HUES64 (cell line): ENCODE results near the gene GAS7.

Experiments used
- H3K27ac ChIP-seq: 2 replicates; pipeline ENCODE4 v1.7.0; 2013; ENCODE audit warnings: low read depth, low read length, inconsistent platforms
- H3K27me3 ChIP-seq: 2 replicates; pipeline ENCODE4 v1.6.1; 2013; ENCODE audit warnings: mild to moderate bottlenecking, low read length; ENCODE audit not compliant: insufficient read depth
- H3K36me3 ChIP-seq: 2 replicates; pipeline ENCODE4 v1.6.1; 2013; ENCODE audit warnings: mild to moderate bottlenecking, low read length; ENCODE audit not compliant: insufficient read depth
- H3K4me1 ChIP-seq: 2 replicates; pipeline ENCODE4 v1.6.1; 2013; ENCODE audit warnings: mild to moderate bottlenecking, low read length, moderate library complexity; ENCODE audit not compliant: insufficient read depth
- H3K4me3 ChIP-seq: 2 replicates; pipeline ENCODE4 v1.5.1; 2013; ENCODE audit warnings: mild to moderate bottlenecking, low read length, moderate library complexity
- H3K9ac ChIP-seq: 2 replicates; pipeline ENCODE4 v1.6.1; 2013; ENCODE audit warnings: mild to moderate bottlenecking, low read depth, low read length
- H3K9me3 ChIP-seq: 2 replicates; pipeline ENCODE4 v1.6.1; 2013; ENCODE audit warnings: low read depth, low read length; ENCODE audit not compliant: insufficient read depth
- WGBS: fragments of 150-250, 120-280 bp; methylation state at CpG from one replicate; pipeline ENCODE4 v1.1.7; 2013; ENCODE audit warnings: missing lambda C conversion rate; 5-methylcytosine and 5-hydroxymethylcytosine counted together

The GAS7 gene

GRCh38 chr17:10171122-10171571, 27.3 kb downstream of the GAS7 start:
- no peaks in the 10 kb centered on the region for H3K27me3 ChIP-seq
- H3K36me3 ChIP-seq: no peaks in the 10 kb centered on the region
- peaks cover 18% of the 10 kb centered on the region for H3K4me1 ChIP-seq
- 86% methylated on average over 8 of the region's 8 CpGs for WGBS
- no peak overlapping the region for H3K27ac ChIP-seq
- H3K4me3 ChIP-seq: no peak overlapping the region
- H3K9ac ChIP-seq: no peak overlapping the region
- H3K9me3 ChIP-seq: no peaks in the 10 kb centered on the region

GRCh38 chr17:10170233-10170632, 28.2 kb downstream of the GAS7 start:
- Histone ChIP-seq H3K27ac (no peak overlapping the region), H3K9ac (no peak overlapping the region), H3K4me3 (no peak overlapping the region), H3K9me3 (no peaks in the 10 kb centered on the region), H3K27me3 (no peaks in the 10 kb centered on the region), H3K4me1 (peaks cover 18% of the 10 kb centered on the region), H3K36me3 (no peaks in the 10 kb centered on the region)
- WGBS: 94% methylated on average over 3 of the region's 3 CpGs

- Histone ChIP-seq H3K9me3 (no peaks in the 10 kb centered on the region), H3K27me3 (no peaks in the 10 kb centered on the region), H3K4me1 (peaks cover 18% of the 10 kb centered on the region), H3K4me3 (no peak overlapping the region), H3K27ac (no peak overlapping the region), H3K36me3 (no peaks in the 10 kb centered on the region), H3K9ac (no peak overlapping the region)
- WGBS: 93% methylated on average over 4 of the region's 4 CpGs
Measured at GRCh38 chr17:10169290-10169689, 29.1 kb downstream of the GAS7 start.

- H3K4me1 ChIP-seq: peaks cover 6% of the 10 kb centered on the region
- WGBS: 89% methylated on average over 6 of the region's 7 CpGs
Measured at GRCh38 chr17:10166176-10166935, 32.0 kb downstream of the GAS7 start.

GRCh38 chr17:10162096-10162495, 36.3 kb downstream of the GAS7 start:
- Histone ChIP-seq H3K27ac (no peak overlapping the region), H3K4me3 (no peak overlapping the region), H3K27me3 (no peaks in the 10 kb centered on the region)

More at GRCh38 chr17:10166176-10166935, 32.0 kb downstream of the GAS7 start:
- Histone ChIP-seq H3K27ac (no peak overlapping the region), H3K9ac (no peak overlapping the region), H3K4me3 (no peak overlapping the region), H3K27me3 (no peaks in the 10 kb centered on the region), H3K9me3 (no peaks in the 10 kb centered on the region), H3K36me3 (no peaks in the 10 kb centered on the region)

GRCh38 chr17:10161386-10161785, 37.0 kb downstream of the GAS7 start:
- H3K27me3 ChIP-seq: no peaks in the 10 kb centered on the region
- no peaks in the 10 kb centered on the region for H3K36me3 ChIP-seq
- H3K9me3 ChIP-seq: no peaks in the 10 kb centered on the region
- no peak overlapping the region for H3K4me3 ChIP-seq
- H3K27ac ChIP-seq: no peak overlapping the region
- no peaks in the 10 kb centered on the region for H3K4me1 ChIP-seq
- H3K9ac ChIP-seq: no peak overlapping the region
- WGBS: 94% methylated on average over 5 of the region's 5 CpGs

More at GRCh38 chr17:10162096-10162495, 36.3 kb downstream of the GAS7 start:
- Histone ChIP-seq H3K9me3 (no peaks in the 10 kb centered on the region), H3K9ac (no peak overlapping the region), H3K36me3 (no peaks in the 10 kb centered on the region), H3K4me1 (no peaks in the 10 kb centered on the region)
- WGBS: 93% methylated on average over 5 of the region's 5 CpGs

GRCh38 chr17:10156948-10157607, 41.3 kb downstream of the GAS7 start:
- 84% methylated on average over 11 of the region's 11 CpGs for WGBS

GRCh38 chr17:10156599-10156947, 41.8 kb downstream of the GAS7 start:
- Histone ChIP-seq H3K4me3 (no peak overlapping the region), H3K36me3 (no peaks in the 10 kb centered on the region), H3K9me3 (no peaks in the 10 kb centered on the region), H3K9ac (no peak overlapping the region), H3K4me1 (no peaks in the 10 kb centered on the region), H3K27ac (no peak overlapping the region), H3K27me3 (no peaks in the 10 kb centered on the region)
- 81% methylated on average over 4 of the region's 4 CpGs for WGBS

More at GRCh38 chr17:10156948-10157607, 41.3 kb downstream of the GAS7 start:
- Histone ChIP-seq H3K9ac (no peak overlapping the region), H3K36me3 (no peaks in the 10 kb centered on the region), H3K27me3 (no peaks in the 10 kb centered on the region), H3K27ac (no peak overlapping the region), H3K4me3 (no peak overlapping the region), H3K9me3 (no peaks in the 10 kb centered on the region), H3K4me1 (no peaks in the 10 kb centered on the region)

GRCh38 chr17:10156077-10156435, 42.4 kb downstream of the GAS7 start:
- H3K9ac ChIP-seq: no peak overlapping the region

GRCh38 chr17:10155371-10156076, 42.9 kb downstream of the GAS7 start:
- H3K9ac ChIP-seq: no peak overlapping the region
- no peaks in the 10 kb centered on the region for H3K36me3 ChIP-seq
- no peaks in the 10 kb centered on the region for H3K9me3 ChIP-seq
- H3K4me3 ChIP-seq: no peak overlapping the region
- no peak overlapping the region for H3K27ac ChIP-seq
- no peaks in the 10 kb centered on the region for H3K4me1 ChIP-seq
- WGBS: 94% methylated on average over 7 of the region's 8 CpGs
- H3K27me3 ChIP-seq: no peaks in the 10 kb centered on the region

More at GRCh38 chr17:10156077-10156435, 42.4 kb downstream of the GAS7 start:
- WGBS: 93% methylated on average over 4 of the region's 4 CpGs
- H3K4me3 ChIP-seq: no peak overlapping the region
- H3K9me3 ChIP-seq: no peaks in the 10 kb centered on the region
- no peaks in the 10 kb centered on the region for H3K27me3 ChIP-seq
- H3K4me1 ChIP-seq: no peaks in the 10 kb centered on the region
- H3K27ac ChIP-seq: no peak overlapping the region
- H3K36me3 ChIP-seq: no peaks in the 10 kb centered on the region
